Astrocyte (in vitro differentiated cells and primary cell): ENCODE data around the gene TBC1D19. TPM values are rescaled to one million over a fixed set of nuclear protein-coding genes. Genes with fewer than 3 reads are reported as not detected.
"Not testable (repeated sequence)": the region's sequence is repeated elsewhere in the genome, so short reads cannot be mapped to it uniquely, and the experiment has no call there.

Experiments
- DNase-seq: peaks from one replicate; pipeline ENCODE4 v3.0.0-alpha.2; 2010; ENCODE audit warnings: low read depth
- FAIRE-seq: peaks from 2 replicates; lab custom pipeline; 2011; peaks lifted over from hg19 to GRCh38; lab: Jason Lieb, UNC
- H2AFZ ChIP-seq: 2 replicates; pipeline ENCODE4 v1.6.0; 2012; ENCODE audit warnings: low read depth, low read length, inconsistent platforms
- H3K27ac ChIP-seq: 2 replicates; pipeline ENCODE4 v1.5.1; 2011; ENCODE audit warnings: low read depth, low read length, inconsistent platforms
- H3K27me3 ChIP-seq: 2 replicates; pipeline ENCODE4 v1.6.0; 2011; ENCODE audit warnings: low read length, inconsistent platforms; ENCODE audit not compliant: insufficient read depth
- H3K36me3 ChIP-seq: 2 replicates; pipeline ENCODE4 v1.5.1; 2011; ENCODE audit warnings: low read length, inconsistent platforms; ENCODE audit not compliant: insufficient read depth
- H3K4me1 ChIP-seq: 2 replicates; pipeline ENCODE4 v1.5.1; 2011; ENCODE audit warnings: low read length, inconsistent platforms; ENCODE audit not compliant: insufficient read depth
- H3K4me2 ChIP-seq: 2 replicates; pipeline ENCODE4 v1.6.0; 2012; ENCODE audit warnings: low read length, inconsistent platforms
- H3K4me3 ChIP-seq: 2 replicates; pipeline ENCODE4 v1.5.1; 2011; ENCODE audit warnings: low read depth, mild to moderate bottlenecking, low read length, inconsistent platforms; ENCODE audit not compliant: insufficient read depth
- H3K79me2 ChIP-seq: 2 replicates; pipeline ENCODE4 v1.6.0; 2012; ENCODE audit warnings: mild to moderate bottlenecking, low read length, inconsistent platforms; ENCODE audit not compliant: insufficient read depth
- H3K9ac ChIP-seq: 2 replicates; pipeline ENCODE4 v1.6.0; 2012; ENCODE audit warnings: mild to moderate bottlenecking, low read length, inconsistent platforms
- H3K9me3 ChIP-seq: 2 replicates; pipeline ENCODE4 v1.5.1; 2012; ENCODE audit warnings: low read depth, mild to moderate bottlenecking, low read length, inconsistent platforms; ENCODE audit not compliant: insufficient read depth
- H4K20me1 ChIP-seq: 2 replicates; pipeline ENCODE4 v1.6.0; 2012; ENCODE audit warnings: low read length, inconsistent platforms; ENCODE audit not compliant: insufficient read depth
- H3K27ac Mint-ChIP-seq: one replicate; pipeline ENCODE4 v1.8.0; 2021; ENCODE audit warnings: mild to moderate bottlenecking, mixed read lengths; ENCODE audit not compliant: unreplicated experiment
- H3K27me3 Mint-ChIP-seq: one replicate; pipeline ENCODE4 v1.8.0; 2021; ENCODE audit warnings: low read depth, mixed read lengths; ENCODE audit not compliant: unreplicated experiment
- H3K36me3 Mint-ChIP-seq: one replicate; pipeline ENCODE4 v1.8.0; 2021; ENCODE audit warnings: low read depth, mixed read lengths; ENCODE audit not compliant: unreplicated experiment
- H3K4me1 Mint-ChIP-seq: one replicate; pipeline ENCODE4 v1.8.0; 2021; ENCODE audit warnings: low read depth, mixed read lengths; ENCODE audit not compliant: unreplicated experiment
- H3K4me3 Mint-ChIP-seq: one replicate; pipeline ENCODE4 v1.8.0; 2021; ENCODE audit warnings: mild to moderate bottlenecking, moderate library complexity, mixed read lengths; ENCODE audit not compliant: unreplicated experiment
- H3K9me3 Mint-ChIP-seq: one replicate; pipeline ENCODE4 v1.8.0; 2021; ENCODE audit warnings: mild to moderate bottlenecking, mixed read lengths; ENCODE audit not compliant: unreplicated experiment
- CTCF ChIP-seq: IDR thresholded peaks from 2 replicates; pipeline ENCODE4 v1.5.1; 2011; ENCODE audit warnings: low read depth, mild to moderate bottlenecking, inconsistent platforms, low read length, moderate library complexity; ENCODE audit not compliant: insufficient read depth
- EZH2 ChIP-seq: IDR thresholded peaks from 2 replicates; pipeline ENCODE4 v1.6.1; 2012; ENCODE audit warnings: mild to moderate bottlenecking, low read length, inconsistent platforms; ENCODE audit not compliant: insufficient read depth
- total RNA-seq: library from RNA; stranded (reverse); gene quantifications from 2 replicates; pipeline ENCODE4 v1.2.1, GENCODE V29; 2021

The TBC1D19 gene
- total RNA-seq, 1 donor from 2014 or later = 10.5 TPM

- Histone ChIP-seq H3K79me2 (no peaks in the 10 kb centered on the region), H3K4me2 (no peak overlapping the region), H3K27me3 (no peaks in the 10 kb centered on the region), H3K9ac (no peak overlapping the region), H3K36me3 (peaks cover 8% of the 10 kb centered on the region), H4K20me1 (no peaks in the 10 kb centered on the region), H3K4me1 (no peaks in the 10 kb centered on the region), H2AFZ (no peak overlapping the region), H3K27ac (no peak overlapping the region), H3K9me3 (no peaks in the 10 kb centered on the region), H3K4me3 (no peak overlapping the region)
- FAIRE-seq (no peak), DNase-seq (no peak)
- TF ChIP-seq EZH2 (no peak), CTCF (no peak)
- no peaks in the 10 kb centered on the region for H3K4me1 Mint-ChIP-seq
- no peaks in the 10 kb centered on the region for H3K9me3 Mint-ChIP-seq
- no peak overlapping the region for H3K27ac Mint-ChIP-seq
- H3K4me3 Mint-ChIP-seq = no peak overlapping the region
- peaks cover 8% of the 10 kb centered on the region for H3K36me3 Mint-ChIP-seq
- no peaks in the 10 kb centered on the region for H3K27me3 Mint-ChIP-seq
Observed at GRCh38 chr4:26634237-26634636, 50.4 kb downstream of the TBC1D19 start.

GRCh38 chr4:26636458-26636857 lies 52.6 kb downstream of the TBC1D19 start:
- H3K9ac ChIP-seq = no peak overlapping the region
- Mint-ChIP-seq H3K36me3 (peaks cover 15% of the 10 kb centered on the region), H3K27me3 (no peaks in the 10 kb centered on the region), H3K4me3 (no peak overlapping the region), H3K27ac (no peak overlapping the region), H3K4me1 (no peaks in the 10 kb centered on the region), H3K9me3 (no peaks in the 10 kb centered on the region)
- FAIRE-seq (no peak), DNase-seq (no peak)
- H2AFZ ChIP-seq = no peak overlapping the region
- no peak overlapping the region for H3K4me2 ChIP-seq
- H3K4me3 ChIP-seq = no peak overlapping the region
- H4K20me1 ChIP-seq = no peaks in the 10 kb centered on the region
- no peak overlapping the region for H3K27ac ChIP-seq
- TF ChIP-seq CTCF (no peak), EZH2 (no peak)
- peaks cover 8% of the 10 kb centered on the region for H3K36me3 ChIP-seq
- H3K9me3 ChIP-seq = no peaks in the 10 kb centered on the region
- no peaks in the 10 kb centered on the region for H3K79me2 ChIP-seq
- H3K27me3 ChIP-seq = no peaks in the 10 kb centered on the region
- H3K4me1 ChIP-seq = no peaks in the 10 kb centered on the region

GRCh38 chr4:26640639-26641038 lies 56.8 kb downstream of the TBC1D19 start:
- not testable (repeated sequence) for H3K27me3 Mint-ChIP-seq, H3K4me1 ChIP-seq, H3K27ac ChIP-seq, H4K20me1 ChIP-seq, H3K36me3 ChIP-seq, DNase-seq, H3K27me3 ChIP-seq, H3K9ac ChIP-seq, H3K4me2 ChIP-seq, H3K9me3 ChIP-seq, H3K4me1 Mint-ChIP-seq, H3K27ac Mint-ChIP-seq, H3K4me3 ChIP-seq, H2AFZ ChIP-seq, H3K79me2 ChIP-seq, FAIRE-seq, H3K4me3 Mint-ChIP-seq
- peaks cover 12% of the 10 kb centered on the region for H3K9me3 Mint-ChIP-seq
- H3K36me3 Mint-ChIP-seq = peaks cover 32% of the 10 kb centered on the region
